Measurements from ENCODE around the gene METRN.

Gene METRN

DNA sequence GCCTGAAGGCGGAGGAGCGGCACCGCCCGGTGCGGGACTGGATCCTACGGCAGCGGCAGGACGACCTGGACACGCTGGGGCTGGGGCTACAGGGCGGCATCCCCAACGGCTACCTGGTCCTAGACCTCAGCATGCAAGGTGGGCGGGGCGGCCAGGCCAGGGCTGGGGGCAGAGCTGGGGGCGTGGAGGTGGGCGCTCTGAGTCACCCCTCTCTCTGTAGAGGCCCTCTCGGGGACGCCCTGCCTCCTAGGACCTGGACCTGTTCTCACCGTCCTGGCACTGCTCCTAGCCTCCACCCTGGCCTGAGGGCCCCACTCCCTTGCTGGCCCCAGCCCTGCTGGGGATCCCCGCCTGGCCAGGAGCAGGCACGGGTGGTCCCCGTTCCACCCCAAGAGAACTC is 53.5 kb downstream of the METRN start (continued):
- TF ChIP-seq ZBTB17 (tag by site-specific recombination; IDR thresholded peaks at IDR 0.05) = no peak

Measured in HEK293 (cell line).